GM12873 (cell line): ENCODE data around the gene GEMIN4.

Source experiments
- TF ChIP-seq, protein P1 (sequence below): IDR thresholded peaks from 2 replicates; pipeline ENCODE4 v1.5.1; 2012; ENCODE audit warnings: low read depth, mild to moderate bottlenecking, moderate library complexity, low read length, control low read depth; ENCODE audit not compliant: insufficient read depth; ENCODE audit errors: missing control alignments

GEMIN4 gene

DNA sequence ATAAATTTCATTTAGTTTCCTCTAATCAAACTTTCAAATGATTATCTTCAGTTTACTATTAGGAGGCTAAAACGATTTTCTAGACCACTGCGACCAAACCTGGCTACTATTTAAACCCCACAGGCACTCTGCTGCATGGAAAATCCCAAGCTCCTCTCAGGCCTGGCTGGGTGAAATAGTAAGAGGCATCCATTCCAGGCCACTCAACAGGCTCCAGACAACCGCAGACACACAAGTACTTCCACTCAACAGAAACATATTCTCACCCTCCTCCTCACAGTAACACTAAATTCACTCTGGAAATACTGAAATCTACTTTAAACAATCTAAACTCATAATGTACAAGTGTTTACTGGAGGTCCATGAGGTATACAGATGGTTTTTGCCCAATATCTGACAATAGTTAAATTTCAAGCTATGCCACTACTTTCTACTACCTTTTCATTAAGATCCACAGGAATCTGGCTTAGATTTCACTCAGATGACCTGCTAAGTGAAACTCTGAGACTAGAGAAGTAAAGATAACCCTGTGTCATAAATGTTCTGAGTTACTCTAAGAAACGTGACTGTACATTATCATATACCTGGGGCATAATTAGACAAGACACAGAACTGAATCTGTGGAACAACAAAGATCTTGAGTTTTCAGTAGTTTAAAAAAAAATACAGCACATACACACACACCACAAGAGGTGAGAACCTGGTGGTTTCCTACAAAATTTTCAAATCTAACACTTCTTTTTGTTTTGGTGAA lies 47.8 kb downstream of the GEMIN4 start:
- TF ChIP-seq, protein P1, sequence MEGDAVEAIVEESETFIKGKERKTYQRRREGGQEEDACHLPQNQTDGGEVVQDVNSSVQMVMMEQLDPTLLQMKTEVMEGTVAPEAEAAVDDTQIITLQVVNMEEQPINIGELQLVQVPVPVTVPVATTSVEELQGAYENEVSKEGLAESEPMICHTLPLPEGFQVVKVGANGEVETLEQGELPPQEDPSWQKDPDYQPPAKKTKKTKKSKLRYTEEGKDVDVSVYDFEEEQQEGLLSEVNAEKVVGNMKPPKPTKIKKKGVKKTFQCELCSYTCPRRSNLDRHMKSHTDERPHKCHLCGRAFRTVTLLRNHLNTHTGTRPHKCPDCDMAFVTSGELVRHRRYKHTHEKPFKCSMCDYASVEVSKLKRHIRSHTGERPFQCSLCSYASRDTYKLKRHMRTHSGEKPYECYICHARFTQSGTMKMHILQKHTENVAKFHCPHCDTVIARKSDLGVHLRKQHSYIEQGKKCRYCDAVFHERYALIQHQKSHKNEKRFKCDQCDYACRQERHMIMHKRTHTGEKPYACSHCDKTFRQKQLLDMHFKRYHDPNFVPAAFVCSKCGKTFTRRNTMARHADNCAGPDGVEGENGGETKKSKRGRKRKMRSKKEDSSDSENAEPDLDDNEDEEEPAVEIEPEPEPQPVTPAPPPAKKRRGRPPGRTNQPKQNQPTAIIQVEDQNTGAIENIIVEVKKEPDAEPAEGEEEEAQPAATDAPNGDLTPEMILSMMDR, result no peak

DNA sequence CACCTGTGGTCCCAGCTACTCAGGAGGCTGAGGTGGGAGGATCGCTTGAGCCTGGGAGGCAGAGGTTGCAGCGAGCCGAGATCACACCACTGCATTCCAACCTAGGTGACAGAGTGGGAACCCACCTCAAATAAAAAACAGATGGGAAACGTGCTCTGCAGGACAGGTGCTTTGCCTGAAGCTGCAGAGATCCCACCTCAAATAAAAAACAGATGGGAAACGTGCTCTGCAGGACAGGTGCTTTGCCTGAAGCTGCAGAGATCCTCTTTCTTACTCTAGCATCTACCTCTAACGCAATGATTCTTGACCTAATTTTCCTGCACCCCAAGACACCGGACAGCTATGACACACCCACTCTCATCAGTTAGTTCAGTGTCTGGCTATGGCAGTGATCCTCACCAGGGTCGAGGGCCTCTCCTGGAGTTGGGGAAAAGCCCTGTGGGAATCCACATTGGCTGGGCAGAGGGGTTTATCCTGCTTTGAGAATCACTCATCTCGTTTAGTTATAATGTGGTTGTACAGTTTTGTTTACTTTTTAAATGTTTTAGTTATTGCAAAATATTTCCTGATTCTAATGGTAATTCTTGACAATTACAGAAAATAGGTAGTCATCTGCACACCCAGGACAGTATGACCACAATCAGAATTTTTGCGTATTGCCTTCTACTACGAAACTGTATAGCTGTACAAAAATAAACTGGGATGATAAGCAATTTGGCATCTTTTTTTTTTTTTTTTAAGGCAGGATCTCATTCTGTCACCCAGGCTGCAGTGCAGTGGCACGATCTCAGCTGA lies 48.8 kb downstream of the GEMIN4 start:
- TF ChIP-seq, protein P1, result no peak

DNA sequence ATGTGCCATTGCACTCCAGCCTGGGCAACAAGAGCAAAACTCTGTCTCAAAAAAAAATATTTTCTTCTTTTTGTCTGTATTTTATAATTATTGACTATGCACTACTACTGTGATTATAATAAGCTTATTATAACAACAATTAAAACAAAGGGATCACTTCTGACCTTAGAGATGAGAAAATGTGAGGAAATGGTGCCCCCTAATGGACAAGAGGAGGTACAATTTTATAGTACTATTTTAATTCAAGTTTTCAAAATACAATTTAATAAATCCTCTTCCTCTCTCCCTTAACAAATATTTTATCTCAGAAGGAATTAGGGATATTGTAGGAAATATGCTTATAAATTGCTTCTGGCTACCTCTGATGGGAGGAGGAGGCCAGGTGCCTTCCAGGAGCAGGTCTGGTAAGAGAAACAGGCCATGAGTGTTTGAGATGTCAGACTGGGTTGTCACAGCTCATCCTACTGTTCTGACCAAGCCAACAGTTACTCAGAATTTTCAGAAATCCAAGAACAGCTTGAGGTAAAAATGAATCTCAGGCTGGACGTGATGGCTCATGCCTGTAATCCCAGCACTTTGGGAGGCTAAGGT lies 51.5 kb downstream of the GEMIN4 start:
- TF ChIP-seq, protein P1, result peak; percentile 33

DNA sequence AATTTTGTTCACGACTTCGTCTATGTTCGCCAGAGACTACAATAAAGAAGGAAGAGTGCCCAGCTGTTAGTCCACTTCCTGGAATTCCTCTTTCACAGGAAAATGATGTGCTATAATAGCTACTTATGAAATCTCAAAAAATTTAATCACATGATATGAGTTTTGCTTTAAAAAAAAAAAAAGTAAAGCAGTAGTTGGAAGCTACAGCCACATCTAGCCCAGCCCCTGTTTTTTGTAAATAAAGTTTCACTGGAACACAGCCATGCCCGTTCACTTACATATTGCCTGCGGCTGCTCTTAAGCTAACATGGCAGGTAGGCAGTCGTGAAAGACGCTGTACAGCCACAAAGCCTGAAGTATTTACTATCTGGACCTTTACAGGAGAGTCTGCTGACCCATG lies 52.7 kb downstream of the GEMIN4 start:
- TF ChIP-seq, protein P1, result no peak

DNA sequence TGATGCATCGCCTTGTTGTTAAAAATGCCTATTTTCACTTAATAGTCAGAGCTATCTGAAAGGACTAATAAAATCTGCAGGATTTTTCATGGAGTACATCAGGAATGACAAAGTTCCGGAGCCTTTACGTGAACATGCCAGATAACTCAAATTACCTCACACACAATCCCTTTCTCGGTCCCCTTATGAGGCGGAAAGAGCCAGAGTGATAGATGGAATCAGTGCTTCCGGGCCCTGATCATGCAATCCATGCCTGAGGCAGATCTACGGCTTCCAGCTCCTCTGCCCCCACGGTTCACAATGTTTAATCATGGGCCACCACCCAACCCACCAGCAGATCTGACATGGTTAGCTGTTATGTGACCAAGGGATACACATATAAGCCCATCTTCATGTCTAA lies 54.4 kb downstream of the GEMIN4 start:
- TF ChIP-seq, protein P1, result no peak

DNA sequence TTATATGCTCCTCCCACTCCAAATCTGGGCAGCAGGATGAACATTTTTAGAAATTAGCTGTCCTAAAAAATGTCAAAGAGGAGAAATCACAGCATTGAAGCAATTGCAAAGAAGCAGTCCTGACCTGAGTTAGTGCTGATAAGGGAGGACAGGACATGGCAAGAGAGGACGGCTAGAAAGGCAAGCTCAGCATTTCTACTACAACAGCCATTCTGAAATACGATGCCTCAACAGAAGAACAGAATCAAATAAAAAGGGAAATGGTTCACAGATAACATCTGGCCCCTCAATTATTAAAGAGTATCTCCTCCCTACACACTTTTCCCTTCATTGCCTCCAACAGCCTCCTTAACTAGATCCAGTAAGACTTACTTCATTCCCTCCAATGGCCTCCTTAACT lies 55.7 kb downstream of the GEMIN4 start:
- TF ChIP-seq, protein P1, result no peak
